Effector memory CD4-positive, alpha-beta T cell (primary cell): ENCODE data around the gene RANBP17.
"Not testable (repeated sequence)": the region's sequence is repeated elsewhere in the genome, so short reads cannot be mapped to it uniquely, and the experiment has no call there.

Experiments
- DNase-seq, 3 donors: peaks; one replicate each; pipeline ENCODE4 v3.0.0-alpha.2; 2020
- H3K27ac ChIP-seq: 2 replicates; pipeline ENCODE4 v1.7.0; 2013; ENCODE audit warnings: mild to moderate bottlenecking, low read length, moderate library complexity; ENCODE audit not compliant: insufficient read depth, poor library complexity, severe bottlenecking
- H3K27me3 ChIP-seq: replicated peaks from 2 replicates; pipeline ENCODE4 v1.7.0; 2013; ENCODE audit warnings: mild to moderate bottlenecking, low read length; ENCODE audit not compliant: insufficient read depth, control insufficient read depth, poor library complexity, severe bottlenecking
- H3K36me3 ChIP-seq: 2 replicates; pipeline ENCODE4 v1.7.0; 2013; ENCODE audit warnings: mild to moderate bottlenecking, low read length, moderate library complexity; ENCODE audit not compliant: control insufficient read depth, insufficient read depth
- H3K4me1 ChIP-seq: 2 replicates; pipeline ENCODE4 v1.7.0; 2013; ENCODE audit warnings: low read length, mild to moderate bottlenecking; ENCODE audit not compliant: control insufficient read depth, insufficient read depth, poor library complexity, severe bottlenecking
- H3K4me3 ChIP-seq: 2 replicates; pipeline ENCODE4 v1.7.0; 2013; ENCODE audit warnings: low read length, low read depth, mild to moderate bottlenecking; ENCODE audit not compliant: insufficient read depth, poor library complexity, severe bottlenecking
- H3K9me3 ChIP-seq: 2 replicates; pipeline ENCODE4 v1.7.0; 2013; ENCODE audit warnings: mild to moderate bottlenecking, low read length, moderate library complexity; ENCODE audit not compliant: control insufficient read depth

Gene RANBP17

DNA sequence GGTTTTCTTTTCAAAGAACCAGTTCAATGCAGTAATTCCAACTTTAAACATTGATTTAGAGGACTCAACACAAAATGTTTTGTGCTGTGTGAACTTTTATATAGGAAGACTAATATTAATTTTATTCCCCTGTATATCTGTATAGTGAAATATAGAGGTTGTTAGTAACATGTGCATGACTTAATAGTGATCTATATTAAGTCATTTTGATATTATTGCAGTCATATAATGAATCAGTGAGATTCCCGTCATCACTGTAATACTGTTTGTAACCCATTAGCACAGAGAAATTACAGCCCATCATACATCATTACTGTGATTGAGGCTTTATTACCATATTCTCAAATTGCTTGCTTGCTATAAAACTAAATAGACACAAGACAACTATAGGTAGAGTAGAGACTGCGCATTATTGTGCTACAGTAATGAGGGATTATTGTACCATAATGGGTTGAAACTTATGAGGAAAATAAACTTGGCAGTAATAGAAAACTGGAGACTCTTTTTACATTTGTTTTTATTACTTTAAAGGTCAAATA is 170.7 kb downstream of the RANBP17 start:
- no peak overlapping the region for H3K4me3 ChIP-seq
- H3K27ac ChIP-seq = no peak overlapping the region
- DNase-seq = no peak
- H3K27me3 ChIP-seq = no peaks in the 10 kb centered on the region
- H3K4me1 ChIP-seq = no peaks in the 10 kb centered on the region
- no peaks in the 10 kb centered on the region for H3K36me3 ChIP-seq
- H3K9me3 ChIP-seq = no peaks in the 10 kb centered on the region

DNA sequence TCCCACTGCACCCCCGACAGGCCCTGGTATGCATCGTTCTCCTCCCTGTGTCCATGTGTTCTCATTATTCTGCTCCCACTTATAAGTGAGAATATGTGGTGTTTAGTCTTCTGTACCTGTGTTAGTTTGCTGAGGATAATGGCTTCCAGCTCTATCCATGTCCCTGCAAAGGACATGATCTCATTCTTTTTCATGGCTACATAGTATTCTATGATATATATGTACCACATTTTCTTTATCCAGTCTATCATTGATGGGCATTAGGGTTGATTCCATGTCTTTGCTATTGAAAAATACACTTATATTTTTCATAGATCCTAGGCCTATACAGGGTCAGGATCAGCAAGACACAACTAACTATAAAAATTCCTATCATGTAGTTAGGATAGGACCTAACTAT is 180.1 kb downstream of the RANBP17 start:
- H3K9me3 ChIP-seq = not testable (repeated sequence)

DNA sequence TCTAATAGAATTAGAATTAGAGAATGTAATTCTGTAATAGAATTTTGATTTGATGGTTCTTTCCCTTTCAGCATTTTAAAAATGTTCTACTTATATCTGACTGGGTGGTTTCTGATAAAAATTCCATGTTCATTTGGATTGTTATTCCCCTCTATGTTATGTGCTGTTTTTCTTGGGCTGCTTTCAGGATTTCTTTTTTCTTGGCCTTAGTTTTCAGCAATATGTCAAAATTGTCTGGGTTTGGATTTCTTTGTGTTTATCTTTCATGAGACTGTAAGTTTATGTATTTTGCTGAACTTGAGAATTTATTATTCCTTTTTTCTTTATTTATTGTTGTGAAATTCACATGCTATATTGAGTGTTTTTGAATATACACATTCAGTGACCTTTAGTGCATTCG is 189.1 kb downstream of the RANBP17 start:
- Histone ChIP-seq H3K27me3 (no peaks in the 10 kb centered on the region), H3K4me3 (no peak overlapping the region), H3K4me1 (no peaks in the 10 kb centered on the region), H3K9me3 (no peaks in the 10 kb centered on the region), H3K27ac (no peak overlapping the region), H3K36me3 (no peaks in the 10 kb centered on the region)
- no peak for DNase-seq

More for the DNA sequence above, 180.1 kb downstream of the RANBP17 start:
- not testable (repeated sequence) for H3K4me1 ChIP-seq, H3K27ac ChIP-seq, DNase-seq, H3K4me3 ChIP-seq, H3K36me3 ChIP-seq, H3K27me3 ChIP-seq

DNA sequence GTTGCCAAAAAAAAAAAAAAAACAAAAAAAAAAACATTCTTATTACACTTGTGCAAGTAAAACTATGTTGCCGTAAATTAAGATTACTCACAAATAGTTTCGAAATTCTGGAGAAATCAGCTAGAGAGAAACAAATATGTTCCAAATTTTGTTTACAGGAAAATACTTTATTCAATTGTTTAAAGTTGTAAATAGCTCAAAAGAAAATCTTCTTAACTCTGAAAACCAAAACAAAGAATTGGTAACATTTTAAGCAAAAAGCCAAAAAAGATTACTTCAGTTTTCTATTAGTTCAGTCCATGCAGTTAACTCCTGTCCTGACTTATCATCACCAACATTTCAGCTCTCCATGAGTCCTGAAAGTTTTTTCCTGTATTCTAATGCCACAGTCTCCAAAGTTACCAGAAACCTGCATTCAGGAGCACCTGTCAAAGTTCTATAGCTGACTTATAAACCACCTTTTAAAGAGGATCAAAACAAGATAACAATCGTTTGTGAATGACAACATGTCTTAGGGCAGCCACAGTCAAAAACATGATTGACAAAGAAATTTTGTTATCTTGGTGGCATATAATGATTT is 194.1 kb downstream of the RANBP17 start:
- Histone ChIP-seq H3K4me1 (no peaks in the 10 kb centered on the region), H3K9me3 (no peaks in the 10 kb centered on the region), H3K36me3 (no peaks in the 10 kb centered on the region), H3K27me3 (no peaks in the 10 kb centered on the region), H3K27ac (no peak overlapping the region), H3K4me3 (no peak overlapping the region)
- no peak for DNase-seq

DNA sequence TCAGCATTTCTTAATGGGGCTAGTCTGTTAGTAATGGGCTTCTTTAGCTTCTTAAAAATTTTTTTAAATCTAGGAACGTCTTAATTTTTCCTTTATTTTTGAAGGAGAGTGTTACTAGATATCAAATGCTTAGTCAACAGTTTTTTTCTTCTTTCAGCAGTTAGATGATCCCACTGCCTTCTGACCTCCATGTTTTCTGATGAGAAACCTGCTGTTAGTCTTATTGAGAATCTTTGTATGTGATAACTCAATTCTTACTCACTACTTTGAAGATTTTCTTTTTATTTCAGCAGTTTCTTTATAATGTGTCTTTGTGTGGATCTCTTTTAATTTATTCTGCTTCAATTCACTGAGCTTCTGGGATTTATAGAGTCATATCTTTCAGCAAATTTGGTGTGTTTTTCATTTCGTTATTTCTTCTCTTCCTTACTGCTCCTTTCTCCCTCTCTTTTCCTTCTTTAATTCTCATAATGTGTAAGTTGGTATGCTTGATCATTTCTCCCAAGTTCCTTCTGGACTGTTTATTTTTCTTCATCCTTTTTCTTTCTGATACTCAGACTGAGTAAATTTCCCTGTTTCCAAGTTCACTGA is 205.8 kb downstream of the RANBP17 start:
- DNase-seq = no peak
- Histone ChIP-seq H3K27me3 (no peaks in the 10 kb centered on the region), H3K4me3 (no peak overlapping the region), H3K27ac (no peak overlapping the region), H3K36me3 (no peaks in the 10 kb centered on the region), H3K9me3 (no peaks in the 10 kb centered on the region), H3K4me1 (no peaks in the 10 kb centered on the region)

DNA sequence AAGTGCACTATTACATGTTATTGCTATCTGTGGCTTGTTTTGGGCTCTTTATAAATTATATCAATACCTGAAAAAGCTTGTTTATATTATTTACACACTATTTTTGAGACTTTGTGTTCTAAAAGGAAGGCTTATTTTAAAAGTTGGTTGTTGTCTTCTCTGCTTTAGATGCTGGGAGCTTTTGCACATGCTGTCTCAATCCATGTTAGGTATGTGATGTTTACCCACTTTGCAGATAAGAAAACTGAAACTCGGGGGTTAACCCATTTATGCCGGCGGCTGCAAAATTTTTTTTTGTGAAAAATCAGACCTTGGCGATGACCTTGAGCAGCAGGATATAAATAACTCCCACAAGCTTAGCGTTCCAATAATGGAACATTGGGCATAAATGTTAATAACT is 212.9 kb downstream of the RANBP17 start:
- no peak for DNase-seq
- Histone ChIP-seq H3K27ac (no peak overlapping the region), H3K9me3 (no peaks in the 10 kb centered on the region), H3K27me3 (no peaks in the 10 kb centered on the region), H3K4me3 (no peak overlapping the region), H3K36me3 (no peaks in the 10 kb centered on the region), H3K4me1 (no peaks in the 10 kb centered on the region)

DNA sequence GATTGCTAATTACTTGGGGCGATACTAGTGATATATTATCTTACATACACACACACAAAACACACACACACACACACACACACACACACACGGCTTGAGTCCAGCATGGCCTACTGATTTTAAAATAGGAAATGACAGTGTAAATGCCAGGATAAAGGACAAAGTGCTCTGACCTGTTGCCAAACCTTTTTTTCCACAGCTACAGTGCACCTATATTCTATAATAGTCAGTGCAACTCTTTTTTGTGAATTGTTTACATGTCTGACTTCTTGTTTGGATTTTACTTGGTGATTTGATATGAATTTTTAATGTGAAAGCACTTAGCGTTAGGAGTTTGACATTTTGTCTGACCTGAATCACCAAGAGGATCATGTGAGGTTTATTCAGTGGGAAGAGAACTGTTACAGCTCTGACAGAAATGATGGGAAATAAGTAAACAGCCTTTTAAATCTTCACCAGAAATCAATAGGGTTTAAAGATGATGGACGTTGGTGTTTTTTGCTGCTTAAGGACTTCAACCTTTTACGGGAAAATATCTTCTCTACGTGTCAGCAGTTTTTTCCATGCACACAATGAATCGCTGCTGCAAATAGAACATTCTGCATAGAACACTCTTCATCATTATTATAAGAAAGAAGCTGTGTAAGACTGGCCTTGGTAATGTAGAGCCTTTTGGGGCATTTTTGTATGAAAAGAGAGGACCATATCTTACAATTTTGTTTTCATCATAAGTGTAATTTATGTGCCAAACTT is 218.5 kb downstream of the RANBP17 start:
- Histone ChIP-seq H3K27ac (no peak overlapping the region), H3K4me3 (no peak overlapping the region), H3K9me3 (no peaks in the 10 kb centered on the region), H3K27me3 (no peaks in the 10 kb centered on the region), H3K36me3 (no peaks in the 10 kb centered on the region), H3K4me1 (no peaks in the 10 kb centered on the region)
- DNase-seq = no peak

DNA sequence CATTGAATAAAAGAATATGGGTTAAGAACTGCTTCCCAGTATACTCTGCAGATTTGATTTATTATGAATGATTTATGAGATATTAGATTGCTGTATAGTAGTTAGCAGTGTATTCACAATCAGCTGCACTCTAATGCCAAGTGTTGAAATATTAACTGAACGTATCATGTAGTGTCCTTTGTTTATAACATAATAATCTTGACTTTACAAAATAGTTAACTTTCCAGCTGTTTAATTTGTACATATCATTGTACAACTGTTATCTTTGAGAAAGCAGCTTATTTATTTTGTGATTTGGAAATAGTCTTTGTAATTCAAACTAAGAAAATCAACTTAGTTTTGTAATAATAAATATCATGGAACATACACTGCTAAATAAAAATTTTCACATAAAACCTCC is 219.5 kb downstream of the RANBP17 start:
- no peaks in the 10 kb centered on the region for H3K36me3 ChIP-seq
- H3K4me1 ChIP-seq = no peaks in the 10 kb centered on the region
- no peak for DNase-seq
- no peaks in the 10 kb centered on the region for H3K27me3 ChIP-seq
- H3K4me3 ChIP-seq = no peak overlapping the region
- no peak overlapping the region for H3K27ac ChIP-seq
- H3K9me3 ChIP-seq = no peaks in the 10 kb centered on the region

DNA sequence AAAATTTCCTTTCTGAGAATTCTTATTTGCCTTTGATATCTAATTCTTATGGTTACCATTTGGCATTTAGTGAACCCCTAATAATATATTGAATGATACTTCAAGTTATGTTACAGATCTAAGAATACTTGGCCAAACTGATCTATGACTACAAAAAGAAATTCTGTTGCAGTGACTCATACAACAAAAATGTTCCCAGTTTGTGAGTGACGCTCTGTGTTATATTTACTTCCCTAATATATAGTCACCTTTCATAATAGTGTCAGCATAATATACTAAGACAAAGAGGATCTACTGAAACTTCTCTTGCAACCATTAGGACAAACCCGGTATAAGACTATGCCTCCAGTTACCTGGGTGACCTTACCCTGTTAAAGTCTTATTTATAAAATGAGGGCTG is 230.4 kb downstream of the RANBP17 start:
- no peak overlapping the region for H3K4me3 ChIP-seq
- no peaks in the 10 kb centered on the region for H3K4me1 ChIP-seq
- H3K36me3 ChIP-seq = no peaks in the 10 kb centered on the region
- no peak overlapping the region for H3K27ac ChIP-seq
- no peaks in the 10 kb centered on the region for H3K9me3 ChIP-seq
- no peaks in the 10 kb centered on the region for H3K27me3 ChIP-seq
- DNase-seq = no peak

DNA sequence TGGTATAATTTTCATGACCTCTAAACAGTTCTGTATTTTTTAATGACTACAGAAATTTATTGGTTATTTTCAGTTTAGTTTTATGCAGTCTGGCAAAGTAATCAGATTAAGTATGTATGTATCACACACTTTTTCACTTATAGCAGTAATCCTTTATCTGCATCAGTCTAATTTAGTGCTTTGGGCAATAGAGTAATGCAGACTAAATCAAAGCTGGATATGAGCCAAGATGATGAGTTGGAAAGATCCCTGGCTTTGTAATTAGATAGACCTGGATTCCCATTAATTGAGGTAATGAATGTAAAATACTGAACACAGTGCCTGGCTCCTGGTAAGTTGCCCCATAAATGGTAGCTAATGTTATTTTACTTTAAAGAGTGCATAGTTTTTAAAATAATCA is 231.8 kb downstream of the RANBP17 start:
- H3K4me3 ChIP-seq = no peak overlapping the region
- H3K27me3 ChIP-seq = no peaks in the 10 kb centered on the region
- no peak overlapping the region for H3K27ac ChIP-seq
- H3K9me3 ChIP-seq = no peaks in the 10 kb centered on the region
- H3K4me1 ChIP-seq = no peaks in the 10 kb centered on the region
- H3K36me3 ChIP-seq = no peaks in the 10 kb centered on the region
- no peak for DNase-seq
